Nephron (organoid): ENCODE data around the gene RAB33B.

Experiments used
- H3K27ac Mint-ChIP-seq, 3 experiments: 2 replicates each; pipeline ENCODE4 v1.8.0; 2020; ENCODE audit warnings: mixed read lengths in 3 of 3, mild to moderate bottlenecking in 2 of 3, moderate library complexity in 1 of 3
- H3K27me3 Mint-ChIP-seq: 2 replicates; pipeline ENCODE4 v1.8.0; 2021; ENCODE audit warnings: low read depth, mild to moderate bottlenecking, moderate library complexity, mixed read lengths
- H3K36me3 Mint-ChIP-seq: 2 replicates; pipeline ENCODE4 v1.8.0; 2020; ENCODE audit warnings: low read depth, mixed read lengths
- H3K4me1 Mint-ChIP-seq: 2 replicates; pipeline ENCODE4 v1.8.0; 2020; ENCODE audit warnings: mixed read lengths
- H3K4me3 Mint-ChIP-seq, 3 experiments: 2 replicates each; pipeline ENCODE4 v1.8.0; 2020; ENCODE audit warnings: mild to moderate bottlenecking in 3 of 3, mixed read lengths in 3 of 3, moderate library complexity in 2 of 3
- H3K9me3 Mint-ChIP-seq: 2 replicates; pipeline ENCODE4 v1.8.0; 2020; ENCODE audit warnings: mixed read lengths
- TF ChIP-seq, protein P1 (sequence below), 3 experiments: fragments of 200-600 bp; sonication (generic); IDR thresholded peaks; one replicate each; pipeline ENCODE4 v1.5.0; 2021; ENCODE audit warnings: antibody characterized with exemption in 3 of 3; ENCODE audit not compliant: unreplicated experiment in 3 of 3

RAB33B gene

DNA sequence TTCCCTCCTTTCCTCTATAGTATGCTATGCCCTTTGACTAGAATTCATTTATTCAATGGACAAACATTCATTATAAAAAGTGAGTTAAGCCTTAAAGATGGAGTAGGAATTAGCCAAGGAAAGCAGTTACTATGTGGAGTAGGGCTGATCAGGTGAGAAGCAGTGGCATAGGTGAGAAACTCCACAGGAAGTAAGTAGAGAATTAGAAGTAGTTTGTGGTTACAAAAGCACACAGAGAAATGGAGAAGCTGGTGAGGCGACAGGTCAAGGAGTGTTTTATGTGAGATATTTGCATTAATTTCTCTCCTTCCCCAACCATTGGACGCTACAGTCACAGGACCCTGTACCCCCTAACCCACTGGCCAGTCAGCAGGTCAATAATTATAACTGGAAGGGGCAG is 71.5 kb downstream of the RAB33B start:
- TF ChIP-seq, protein P1, sequence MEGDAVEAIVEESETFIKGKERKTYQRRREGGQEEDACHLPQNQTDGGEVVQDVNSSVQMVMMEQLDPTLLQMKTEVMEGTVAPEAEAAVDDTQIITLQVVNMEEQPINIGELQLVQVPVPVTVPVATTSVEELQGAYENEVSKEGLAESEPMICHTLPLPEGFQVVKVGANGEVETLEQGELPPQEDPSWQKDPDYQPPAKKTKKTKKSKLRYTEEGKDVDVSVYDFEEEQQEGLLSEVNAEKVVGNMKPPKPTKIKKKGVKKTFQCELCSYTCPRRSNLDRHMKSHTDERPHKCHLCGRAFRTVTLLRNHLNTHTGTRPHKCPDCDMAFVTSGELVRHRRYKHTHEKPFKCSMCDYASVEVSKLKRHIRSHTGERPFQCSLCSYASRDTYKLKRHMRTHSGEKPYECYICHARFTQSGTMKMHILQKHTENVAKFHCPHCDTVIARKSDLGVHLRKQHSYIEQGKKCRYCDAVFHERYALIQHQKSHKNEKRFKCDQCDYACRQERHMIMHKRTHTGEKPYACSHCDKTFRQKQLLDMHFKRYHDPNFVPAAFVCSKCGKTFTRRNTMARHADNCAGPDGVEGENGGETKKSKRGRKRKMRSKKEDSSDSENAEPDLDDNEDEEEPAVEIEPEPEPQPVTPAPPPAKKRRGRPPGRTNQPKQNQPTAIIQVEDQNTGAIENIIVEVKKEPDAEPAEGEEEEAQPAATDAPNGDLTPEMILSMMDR (IDR thresholded peaks at IDR 0.05; ENCODE audit: unreplicated experiment in 3 of 3): no peak
- Mint-ChIP-seq H3K27ac (no peak overlapping the region), H3K36me3 (peaks cover 48% of the 10 kb centered on the region), H3K9me3 (no peaks in the 10 kb centered on the region), H3K4me3 (no peak overlapping the region), H3K27me3 (no peaks in the 10 kb centered on the region), H3K4me1 (peaks cover 40% of the 10 kb centered on the region)
